Measurements from ENCODE around the gene RASD1.

RASD1 gene

GRCh38 chr17:17509601-17510425 is 13.6 kb upstream of the RASD1 start:
- no peak for DNase-seq

GRCh38 chr17:17508646-17509591 is 12.7 kb upstream of the RASD1 start:
- DNase-seq = no peak

GRCh38 chr17:17508019-17508535 is 11.9 kb upstream of the RASD1 start:
- DNase-seq = no peak

GRCh38 chr17:17507465-17508011 is 11.3 kb upstream of the RASD1 start:
- DNase-seq = no peak

GRCh38 chr17:17506893-17507464 is 10.8 kb upstream of the RASD1 start:
- DNase-seq = no peak

GRCh38 chr17:17506181-17506741 is 10.1 kb upstream of the RASD1 start:
- DNase-seq = no peak

- DNase-seq = no peak
These were observed 9.5 kb upstream of the RASD1 start for GRCh38 chr17:17505610-17506171.

- DNase-seq = no peak
These were observed 9.0 kb upstream of the RASD1 start for GRCh38 chr17:17505151-17505550.

- DNase-seq = no peak
These were observed 8.3 kb upstream of the RASD1 start for GRCh38 chr17:17504341-17505140.

GRCh38 chr17:17503566-17504130 is 7.5 kb upstream of the RASD1 start:
- DNase-seq = no peak

GRCh38 chr17:17502741-17503565 is 6.8 kb upstream of the RASD1 start:
- no peak for DNase-seq

GRCh38 chr17:17500999-17501605 is 4.9 kb upstream of the RASD1 start:
- DNase-seq = no peak

- DNase-seq = no peak
These were observed 3.4 kb upstream of the RASD1 start for GRCh38 chr17:17499402-17500145.

- DNase-seq = no peak
These were observed 2.6 kb upstream of the RASD1 start for GRCh38 chr17:17498606-17499301.

- DNase-seq = no peak
These were observed 1.8 kb upstream of the RASD1 start for GRCh38 chr17:17497845-17498520.

GRCh38 chr17:17497065-17497844 is 1.1 kb upstream of the RASD1 start:
- DNase-seq = no peak

Measured in activated CD4-positive, CD25-positive, alpha-beta regulatory T cell (primary cell).